Measurements from ENCODE around the gene C16orf90. TPM values are rescaled to one million over a fixed set of nuclear protein-coding genes. Genes with fewer than 3 reads are reported as not detected.

The C16orf90 gene
- total RNA-seq, 4 donors from 2014 or later = not detected

- no peak overlapping the region for H3K27ac ChIP-seq
- no peak overlapping the region for H3K4me3 ChIP-seq
- no peak for DNase-seq
- no peaks in the 10 kb centered on the region for H3K4me1 ChIP-seq
- intact Hi-C loops (cut with DNase I) = no loop called here
- H3K27me3 ChIP-seq = no peaks in the 10 kb centered on the region
- no peaks in the 10 kb centered on the region for H3K9me3 ChIP-seq
- H3K36me3 ChIP-seq = peaks cover 3 to 99% (median 6%) of the 10 kb centered on the region in 3 donors
- WGBS, 2 donors = 81 to 96% methylated on average over 4 of the region's 4 CpGs
- TF ChIP-seq CTCF (IDR thresholded peaks at IDR 0.05) (no peak), POLR2A (IDR thresholded peaks at IDR 0.05) (no peak)
These were observed 19.3 kb upstream of the C16orf90 start for GRCh38 chr16:3514621-3515020.

- Histone ChIP-seq H3K9me3 (no peaks in the 10 kb centered on the region), H3K27me3 (no peaks in the 10 kb centered on the region), H3K4me1 (peaks cover 0 to 6% (median 0%) of the 10 kb centered on the region in 3 donors), H3K4me3 (no peak overlapping the region), H3K27ac (no peak overlapping the region), H3K36me3 (peaks cover 3 to 99% (median 6%) of the 10 kb centered on the region in 3 donors)
- WGBS, 2 donors = 53 to 71% methylated on average over 7 of the region's 7 CpGs
- no peak for DNase-seq
- intact Hi-C loops (cut with DNase I) = no loop called here
- TF ChIP-seq POLR2A (IDR thresholded peaks at IDR 0.05) (no peak), CTCF (IDR thresholded peaks at IDR 0.05) (no peak)
These were observed 18.7 kb upstream of the C16orf90 start for GRCh38 chr16:3513892-3514583.

GRCh38 chr16:3511286-3512180 is 16.2 kb upstream of the C16orf90 start:
- TF ChIP-seq CTCF (IDR thresholded peaks at IDR 0.05) = no peak
- no peak for TF ChIP-seq POLR2A (IDR thresholded peaks at IDR 0.05)
- Histone ChIP-seq H3K27me3 (no peaks in the 10 kb centered on the region), H3K9me3 (no peaks in the 10 kb centered on the region), H3K36me3 (peaks cover 3 to 99% (median 6%) of the 10 kb centered on the region in 3 donors), H3K27ac (no peak overlapping the region), H3K4me3 (no peak overlapping the region), H3K4me1 (peaks cover 0 to 6% (median 0%) of the 10 kb centered on the region in 3 donors)
- intact Hi-C loops (cut with DNase I) = no loop called here
- DNase-seq = no peak
- WGBS, 2 donors = 89 to 92% methylated on average over 11 to 17 of the region's 23 CpGs

GRCh38 chr16:3510416-3510815 is 15.1 kb upstream of the C16orf90 start:
- intact Hi-C loops (cut with DNase I) = no loop called here
- no peak for DNase-seq
- WGBS, 2 donors = 92 to 95% methylated on average over 5 to 6 of the region's 10 CpGs
- no peak overlapping the region for H3K4me3 ChIP-seq
- peaks cover 3 to 99% (median 6%) of the 10 kb centered on the region in 3 donors for H3K36me3 ChIP-seq
- no peak for TF ChIP-seq CTCF (IDR thresholded peaks at IDR 0.05)
- TF ChIP-seq POLR2A (IDR thresholded peaks at IDR 0.05) = no peak
- no peaks in the 10 kb centered on the region for H3K9me3 ChIP-seq
- peaks cover 0 to 6% (median 0%) of the 10 kb centered on the region in 3 donors for H3K4me1 ChIP-seq
- no peak overlapping the region for H3K27ac ChIP-seq
- H3K27me3 ChIP-seq = no peaks in the 10 kb centered on the region

GRCh38 chr16:3509470-3509928 is 14.2 kb upstream of the C16orf90 start:
- intact Hi-C loops (cut with DNase I) = no loop called here

More at GRCh38 chr16:3509470-3509928, 14.2 kb upstream of the C16orf90 start:
- WGBS, 2 donors = 63 to 75% methylated on average over 12 to 13 of the region's 13 CpGs
- H3K9me3 ChIP-seq = no peaks in the 10 kb centered on the region
- no peak for TF ChIP-seq POLR2A (IDR thresholded peaks at IDR 0.05)
- no peak for TF ChIP-seq CTCF (IDR thresholded peaks at IDR 0.05)
- no peak for DNase-seq
- H3K27me3 ChIP-seq = no peaks in the 10 kb centered on the region
- no peak overlapping the region for H3K27ac ChIP-seq
- H3K4me1 ChIP-seq = peaks cover 0 to 6% (median 0%) of the 10 kb centered on the region in 3 donors
- H3K36me3 ChIP-seq = peaks cover 3 to 99% (median 6%) of the 10 kb centered on the region in 3 donors
- no peak overlapping the region for H3K4me3 ChIP-seq
